8988T (cell line): ENCODE results near the gene PDCD1LG2.

Experiments used
- DNase-seq: peaks from one replicate; pipeline ENCODE4 v3.0.0; 2011

Gene PDCD1LG2

DNA sequence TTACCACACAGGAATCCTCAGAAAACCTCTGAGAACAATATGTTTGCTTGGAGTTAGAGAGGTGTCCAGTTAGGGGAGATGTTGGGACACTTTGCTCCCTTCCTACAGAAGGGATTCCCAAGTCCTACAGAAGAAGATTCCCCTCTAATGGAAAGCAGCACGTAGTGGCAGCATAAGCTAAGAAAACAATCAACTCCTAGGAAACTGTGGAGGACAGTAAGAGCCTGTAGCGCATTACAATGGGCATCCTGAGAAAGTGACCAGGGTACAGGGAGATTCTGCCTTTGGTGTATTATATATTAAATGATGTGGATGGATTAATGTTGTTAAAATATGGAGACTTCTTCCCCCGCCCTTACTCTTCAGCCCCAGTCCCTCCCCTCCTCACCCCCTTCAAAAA is 104.7 kb downstream of the PDCD1LG2 start:
- DNase-seq, result no peak

DNA sequence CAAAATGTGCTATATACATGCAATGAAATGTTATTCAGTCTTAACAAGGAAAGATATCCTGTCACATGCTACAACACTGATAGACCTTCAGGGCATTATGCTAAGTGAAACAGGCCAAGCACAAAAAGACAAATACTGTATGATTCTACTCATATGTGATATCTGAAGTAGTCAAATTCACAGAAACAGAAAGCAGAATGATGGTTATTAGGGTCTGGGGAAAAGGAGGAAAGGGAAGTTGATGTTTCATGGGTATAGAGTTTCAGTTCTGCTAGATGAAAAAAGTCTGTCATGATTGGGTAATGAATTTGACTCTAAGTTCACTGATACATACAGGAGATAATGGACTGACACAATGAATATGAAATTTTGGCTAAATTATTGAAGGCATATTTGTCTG is 107.4 kb downstream of the PDCD1LG2 start:
- no peak for DNase-seq

DNA sequence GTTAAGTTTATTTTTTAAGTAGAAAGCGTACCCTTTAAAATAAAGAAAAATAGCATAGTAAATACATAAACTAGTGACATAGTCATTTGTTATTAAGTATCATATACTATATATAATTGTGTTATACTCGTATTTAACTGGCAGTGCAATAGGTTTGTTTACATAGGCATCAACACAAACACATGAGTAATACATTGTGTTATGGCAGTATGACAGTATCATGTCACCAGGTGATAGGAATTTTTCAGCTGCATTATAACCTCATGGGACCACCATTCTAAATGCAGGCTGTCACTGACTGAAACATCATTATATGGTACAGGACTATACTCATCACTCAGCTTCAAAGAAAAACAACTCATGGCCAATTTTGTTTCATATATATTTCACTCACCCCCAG is 110.2 kb downstream of the PDCD1LG2 start:
- no peak for DNase-seq
